Measurements from ENCODE around the gene CHRDL2.

Gene CHRDL2

DNA sequence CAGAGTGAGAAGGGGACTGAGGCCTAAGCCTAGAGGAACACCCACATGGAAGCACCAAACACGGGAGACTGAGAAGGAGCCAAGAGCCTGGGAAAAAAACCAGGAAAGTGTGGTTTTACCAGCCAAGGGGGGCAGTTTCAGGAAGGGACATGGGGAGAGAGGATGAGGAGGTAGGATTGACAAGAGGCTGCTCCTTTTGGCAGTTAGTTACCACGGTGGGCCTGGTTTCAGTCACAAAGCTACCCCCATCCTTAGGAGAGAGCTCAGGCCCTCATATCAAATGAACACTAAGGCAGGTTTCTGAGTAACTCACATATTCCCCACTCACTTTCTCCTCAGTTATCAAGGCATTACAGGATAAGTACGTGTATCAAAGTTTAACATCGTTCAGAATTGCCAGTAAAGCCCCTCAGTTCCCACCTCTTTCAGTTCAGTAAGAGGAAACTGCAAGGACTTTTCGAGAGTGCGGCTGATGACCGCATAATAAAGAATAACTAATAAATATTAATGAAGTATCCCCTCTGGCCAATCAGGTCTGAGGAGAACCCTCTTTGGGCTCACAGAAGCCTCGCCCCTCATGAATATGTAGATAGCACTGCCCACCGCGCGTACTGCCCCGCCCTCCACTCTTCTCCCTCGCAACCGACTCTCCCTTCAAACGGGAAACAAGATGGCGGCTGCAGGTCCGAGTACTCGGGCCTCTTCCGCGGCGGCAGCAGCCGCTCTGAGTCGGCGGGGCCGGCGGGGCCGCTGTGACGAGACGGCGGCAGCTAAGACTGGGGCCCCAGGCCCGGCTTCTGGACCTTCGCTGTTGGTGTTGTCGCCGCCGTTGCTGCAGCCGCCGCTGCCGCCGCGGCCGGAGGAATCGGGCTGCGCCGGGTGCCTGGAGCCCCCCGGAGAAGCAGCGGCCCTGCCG, 17.2 kb upstream of the CHRDL2 start, which contains the start of gene RNF169:
Gene RNF169 (plus strand): TSS at position 639 of the 916 bp plus-strand sequence. CDS start 32 bp downstream, at position 671.
- peak within 1 kb of the TSS; percentile 94 for H3K27ac ChIP-seq (ENCODE audit: extremely low read depth, low read depth, low read length)
- ChIA-PET CTCF (interaction anchor here (0.6 to 1.4 kb wide), 6 partner anchors 9 to 390 kb away, joined by 3 to 5 read pairs (median 4); no protein-coding TSS in a partner anchor), POLR2A (interaction anchor here (0.6 to 1.1 kb wide), 2 partner anchors 24 to 359 kb away, joined by 3 read pairs; no protein-coding TSS in a partner anchor)
- H3K4me1 ChIP-seq (ENCODE audit: control insufficient read depth, insufficient read depth, low read length), result no peaks in the 10 kb centered on the region
- H3K9me3 ChIP-seq (ENCODE audit: control insufficient read depth, insufficient read depth, low read depth, low read length), result no peaks in the 10 kb centered on the region
- peak within 1 kb of the TSS; percentile 77 for H3K4me3 ChIP-seq (ENCODE audit: low read depth, low read length)
- H3K36me3 ChIP-seq (ENCODE audit: control insufficient read depth in 2 of 2, insufficient read depth in 1 of 2, low read length in 2 of 2), result no peaks in the 10 kb centered on the region
- TF ChIP-seq, protein P1, sequence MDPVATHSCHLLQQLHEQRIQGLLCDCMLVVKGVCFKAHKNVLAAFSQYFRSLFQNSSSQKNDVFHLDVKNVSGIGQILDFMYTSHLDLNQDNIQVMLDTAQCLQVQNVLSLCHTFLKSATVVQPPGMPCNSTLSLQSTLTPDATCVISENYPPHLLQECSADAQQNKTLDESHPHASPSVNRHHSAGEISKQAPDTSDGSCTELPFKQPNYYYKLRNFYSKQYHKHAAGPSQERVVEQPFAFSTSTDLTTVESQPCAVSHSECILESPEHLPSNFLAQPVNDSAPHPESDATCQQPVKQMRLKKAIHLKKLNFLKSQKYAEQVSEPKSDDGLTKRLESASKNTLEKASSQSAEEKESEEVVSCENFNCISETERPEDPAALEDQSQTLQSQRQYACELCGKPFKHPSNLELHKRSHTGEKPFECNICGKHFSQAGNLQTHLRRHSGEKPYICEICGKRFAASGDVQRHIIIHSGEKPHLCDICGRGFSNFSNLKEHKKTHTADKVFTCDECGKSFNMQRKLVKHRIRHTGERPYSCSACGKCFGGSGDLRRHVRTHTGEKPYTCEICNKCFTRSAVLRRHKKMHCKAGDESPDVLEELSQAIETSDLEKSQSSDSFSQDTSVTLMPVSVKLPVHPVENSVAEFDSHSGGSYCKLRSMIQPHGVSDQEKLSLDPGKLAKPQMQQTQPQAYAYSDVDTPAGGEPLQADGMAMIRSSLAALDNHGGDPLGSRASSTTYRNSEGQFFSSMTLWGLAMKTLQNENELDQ (tag by site-specific recombination; IDR thresholded peaks at IDR 0.05; ENCODE audit: low read depth), result no peak
- TF ChIP-seq IKZF3 (tag by site-specific recombination; IDR thresholded peaks at IDR 0.05) (no peak), KLF1 (tag by site-specific recombination; IDR thresholded peaks at IDR 0.05) (no peak), YY2 (tag by site-specific recombination; IDR thresholded peaks at IDR 0.05) (peak; percentile 31; the same call in 1 of the 2 replicates), BCL11B (tag by site-specific recombination; IDR thresholded peaks at IDR 0.05; ENCODE audit: low read depth) (no peak), ZNF140 (tag by site-specific recombination; IDR thresholded peaks at IDR 0.05) (no peak), ZNF274 (IDR thresholded peaks at IDR 0.05; ENCODE audit: low read length) (no peak), ZNF274 (tag by site-specific recombination; IDR thresholded peaks at IDR 0.05; ENCODE audit: borderline replicate concordance) (no peak), ZNF394 (tag by site-specific recombination; IDR thresholded peaks at IDR 0.05; ENCODE audit: borderline replicate concordance) (no peak), ZNF629 (tag by site-specific recombination; IDR thresholded peaks at IDR 0.05) (peak; percentile 73), ZNF510 (tag by site-specific recombination; IDR thresholded peaks at IDR 0.05; ENCODE audit: insufficient replicate concordance) (peak; percentile 97), ZXDB (tag by site-specific recombination; IDR thresholded peaks at IDR 0.05) (0 out of 2 replicates have a peak, but pooled peaks have one; percentile 23), ZSCAN30 (tag by site-specific recombination; IDR thresholded peaks at IDR 0.05) (0 out of 2 replicates have a peak, but pooled peaks have one; percentile 23), ZNF600 (tag by site-specific recombination; IDR thresholded peaks at IDR 0.05) (no peak), SP3 (tag by site-specific recombination; IDR thresholded peaks at IDR 0.05) (peak; percentile 27; the same call in 1 of the 2 replicates), ZNF335 (tag by site-specific recombination; conservative IDR thresholded peaks at IDR 0.05) (0 out of 2 replicates have a peak, but pooled peaks have one; percentile 29), KLF9 (tag by site-specific recombination; IDR thresholded peaks at IDR 0.05; ENCODE audit: low read depth) (peak; percentile 39; the same call in 1 of the 2 replicates)
- TF ChIP-seq, protein P2, sequence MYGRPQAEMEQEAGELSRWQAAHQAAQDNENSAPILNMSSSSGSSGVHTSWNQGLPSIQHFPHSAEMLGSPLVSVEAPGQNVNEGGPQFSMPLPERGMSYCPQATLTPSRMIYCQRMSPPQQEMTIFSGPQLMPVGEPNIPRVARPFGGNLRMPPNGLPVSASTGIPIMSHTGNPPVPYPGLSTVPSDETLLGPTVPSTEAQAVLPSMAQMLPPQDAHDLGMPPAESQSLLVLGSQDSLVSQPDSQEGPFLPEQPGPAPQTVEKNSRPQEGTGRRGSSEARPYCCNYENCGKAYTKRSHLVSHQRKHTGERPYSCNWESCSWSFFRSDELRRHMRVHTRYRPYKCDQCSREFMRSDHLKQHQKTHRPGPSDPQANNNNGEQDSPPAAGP (tag by site-specific recombination; IDR thresholded peaks at IDR 0.05), result no peak
- TF ChIP-seq, protein P3, sequence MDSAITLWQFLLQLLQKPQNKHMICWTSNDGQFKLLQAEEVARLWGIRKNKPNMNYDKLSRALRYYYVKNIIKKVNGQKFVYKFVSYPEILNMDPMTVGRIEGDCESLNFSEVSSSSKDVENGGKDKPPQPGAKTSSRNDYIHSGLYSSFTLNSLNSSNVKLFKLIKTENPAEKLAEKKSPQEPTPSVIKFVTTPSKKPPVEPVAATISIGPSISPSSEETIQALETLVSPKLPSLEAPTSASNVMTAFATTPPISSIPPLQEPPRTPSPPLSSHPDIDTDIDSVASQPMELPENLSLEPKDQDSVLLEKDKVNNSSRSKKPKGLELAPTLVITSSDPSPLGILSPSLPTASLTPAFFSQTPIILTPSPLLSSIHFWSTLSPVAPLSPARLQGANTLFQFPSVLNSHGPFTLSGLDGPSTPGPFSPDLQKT (IDR thresholded peaks at IDR 0.05; ENCODE audit: borderline replicate concordance, low read depth, low read length), result no peak
- TF ChIP-seq, protein P4, sequence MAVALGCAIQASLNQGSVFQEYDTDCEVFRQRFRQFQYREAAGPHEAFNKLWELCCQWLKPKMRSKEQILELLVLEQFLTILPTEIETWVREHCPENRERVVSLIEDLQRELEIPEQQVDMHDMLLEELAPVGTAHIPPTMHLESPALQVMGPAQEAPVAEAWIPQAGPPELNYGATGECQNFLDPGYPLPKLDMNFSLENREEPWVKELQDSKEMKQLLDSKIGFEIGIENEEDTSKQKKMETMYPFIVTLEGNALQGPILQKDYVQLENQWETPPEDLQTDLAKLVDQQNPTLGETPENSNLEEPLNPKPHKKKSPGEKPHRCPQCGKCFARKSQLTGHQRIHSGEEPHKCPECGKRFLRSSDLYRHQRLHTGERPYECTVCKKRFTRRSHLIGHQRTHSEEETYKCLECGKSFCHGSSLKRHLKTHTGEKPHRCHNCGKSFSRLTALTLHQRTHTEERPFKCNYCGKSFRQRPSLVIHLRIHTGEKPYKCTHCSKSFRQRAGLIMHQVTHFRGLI (tag by site-specific recombination; IDR thresholded peaks at IDR 0.05), result no peak
- TF ChIP-seq, protein P5, sequence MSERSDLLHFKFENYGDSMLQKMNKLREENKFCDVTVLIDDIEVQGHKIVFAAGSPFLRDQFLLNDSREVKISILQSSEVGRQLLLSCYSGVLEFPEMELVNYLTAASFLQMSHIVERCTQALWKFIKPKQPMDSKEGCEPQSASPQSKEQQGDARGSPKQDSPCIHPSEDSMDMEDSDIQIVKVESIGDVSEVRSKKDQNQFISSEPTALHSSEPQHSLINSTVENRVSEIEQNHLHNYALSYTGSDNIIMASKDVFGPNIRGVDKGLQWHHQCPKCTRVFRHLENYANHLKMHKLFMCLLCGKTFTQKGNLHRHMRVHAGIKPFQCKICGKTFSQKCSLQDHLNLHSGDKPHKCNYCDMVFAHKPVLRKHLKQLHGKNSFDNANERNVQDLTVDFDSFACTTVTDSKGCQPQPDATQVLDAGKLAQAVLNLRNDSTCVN (tag by site-specific recombination; optimal IDR thresholded peaks at IDR 0.05), result peak; percentile 45
- TF ChIP-seq, protein P6, sequence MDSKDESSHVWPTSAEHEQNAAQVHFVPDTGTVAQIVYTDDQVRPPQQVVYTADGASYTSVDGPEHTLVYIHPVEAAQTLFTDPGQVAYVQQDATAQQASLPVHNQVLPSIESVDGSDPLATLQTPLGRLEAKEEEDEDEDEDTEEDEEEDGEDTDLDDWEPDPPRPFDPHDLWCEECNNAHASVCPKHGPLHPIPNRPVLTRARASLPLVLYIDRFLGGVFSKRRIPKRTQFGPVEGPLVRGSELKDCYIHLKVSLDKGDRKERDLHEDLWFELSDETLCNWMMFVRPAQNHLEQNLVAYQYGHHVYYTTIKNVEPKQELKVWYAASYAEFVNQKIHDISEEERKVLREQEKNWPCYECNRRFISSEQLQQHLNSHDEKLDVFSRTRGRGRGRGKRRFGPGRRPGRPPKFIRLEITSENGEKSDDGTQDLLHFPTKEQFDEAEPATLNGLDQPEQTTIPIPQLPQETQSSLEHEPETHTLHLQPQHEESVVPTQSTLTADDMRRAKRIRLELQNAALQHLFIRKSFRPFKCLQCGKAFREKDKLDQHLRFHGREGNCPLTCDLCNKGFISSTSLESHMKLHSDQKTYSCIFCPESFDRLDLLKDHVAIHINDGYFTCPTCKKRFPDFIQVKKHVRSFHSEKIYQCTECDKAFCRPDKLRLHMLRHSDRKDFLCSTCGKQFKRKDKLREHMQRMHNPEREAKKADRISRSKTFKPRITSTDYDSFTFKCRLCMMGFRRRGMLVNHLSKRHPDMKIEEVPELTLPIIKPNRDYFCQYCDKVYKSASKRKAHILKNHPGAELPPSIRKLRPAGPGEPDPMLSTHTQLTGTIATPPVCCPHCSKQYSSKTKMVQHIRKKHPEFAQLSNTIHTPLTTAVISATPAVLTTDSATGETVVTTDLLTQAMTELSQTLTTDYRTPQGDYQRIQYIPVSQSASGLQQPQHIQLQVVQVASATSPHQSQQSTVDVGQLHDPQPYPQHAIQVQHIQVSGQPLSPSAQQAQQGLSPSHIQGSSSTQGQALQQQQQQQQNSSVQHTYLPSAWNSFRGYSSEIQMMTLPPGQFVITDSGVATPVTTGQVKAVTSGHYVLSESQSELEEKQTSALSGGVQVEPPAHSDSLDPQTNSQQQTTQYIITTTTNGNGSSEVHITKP (tag by site-specific recombination; IDR thresholded peaks at IDR 0.05), result peak; percentile 91
- TF ChIP-seq, protein P7, sequence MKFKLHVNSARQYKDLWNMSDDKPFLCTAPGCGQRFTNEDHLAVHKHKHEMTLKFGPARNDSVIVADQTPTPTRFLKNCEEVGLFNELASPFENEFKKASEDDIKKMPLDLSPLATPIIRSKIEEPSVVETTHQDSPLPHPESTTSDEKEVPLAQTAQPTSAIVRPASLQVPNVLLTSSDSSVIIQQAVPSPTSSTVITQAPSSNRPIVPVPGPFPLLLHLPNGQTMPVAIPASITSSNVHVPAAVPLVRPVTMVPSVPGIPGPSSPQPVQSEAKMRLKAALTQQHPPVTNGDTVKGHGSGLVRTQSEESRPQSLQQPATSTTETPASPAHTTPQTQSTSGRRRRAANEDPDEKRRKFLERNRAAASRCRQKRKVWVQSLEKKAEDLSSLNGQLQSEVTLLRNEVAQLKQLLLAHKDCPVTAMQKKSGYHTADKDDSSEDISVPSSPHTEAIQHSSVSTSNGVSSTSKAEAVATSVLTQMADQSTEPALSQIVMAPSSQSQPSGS (tag by site-specific recombination; IDR thresholded peaks at IDR 0.05; ENCODE audit: low read depth), result peak; percentile 58; the same call in 1 of the 2 replicates
